Measurements from ENCODE around the gene IMMP2L. TPM values are rescaled to one million over a fixed set of nuclear protein-coding genes. Genes with fewer than 3 reads are reported as not detected.

IMMP2L gene
- total and polyA plus RNA-seq, 2 experiments from 2014 or later: 10.1 to 10.4 TPM

DNA sequence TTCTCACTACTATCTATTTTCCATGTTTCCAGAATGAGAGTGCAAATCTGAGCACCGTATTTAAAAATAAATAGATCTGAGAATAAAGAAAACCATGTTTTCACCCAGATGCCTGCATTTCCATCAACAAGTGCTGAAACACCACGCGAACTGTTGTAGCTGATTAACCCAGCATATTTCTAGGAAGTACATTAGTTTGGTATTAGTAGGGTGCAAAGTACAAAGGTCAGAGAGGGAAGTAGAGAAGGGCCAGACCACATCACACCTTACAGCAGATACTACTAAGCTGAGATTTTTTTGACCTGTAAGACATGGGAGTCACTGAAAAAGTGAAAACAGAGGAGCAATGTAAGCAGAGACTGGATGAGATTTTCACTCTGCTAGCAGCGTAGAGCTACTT lies 181.3 kb downstream of the IMMP2L start:
- TF ChIP-seq EZH2 (IDR thresholded peaks at IDR 0.05; ENCODE audit: insufficient read depth, poor library complexity, severe bottlenecking) (no peak), EZH2phosphoT487 (IDR thresholded peaks at IDR 0.05; ENCODE audit: insufficient read depth, low read depth) (no peak)
- H4K20me1 ChIP-seq (ENCODE audit: insufficient read depth): no peaks in the 10 kb centered on the region
- no peak for DNase-seq
- no peak overlapping the region for H3K9ac ChIP-seq
- no peaks in the 10 kb centered on the region for H3K27me3 ChIP-seq (replicated peaks; ENCODE audit: insufficient read depth)
- no peak overlapping the region for H2AFZ ChIP-seq
- 96 to 97% methylated on average over 4 of the region's 4 CpGs for WGBS, 2 experiments (ENCODE audit: low coverage in 1 of 2, low lambda C conversion rate in 2 of 2, missing lambda C conversion rate in 2 of 2)
- no peaks in the 10 kb centered on the region for H3K9me2 ChIP-seq (ENCODE audit: insufficient read depth)
- no peaks in the 10 kb centered on the region for H3K79me2 ChIP-seq (ENCODE audit: insufficient read depth)
- no peak overlapping the region for H3K4me2 ChIP-seq (ENCODE audit: unreplicated experiment)
- H3K4me3 ChIP-seq: no peak overlapping the region
- H3K9me3 ChIP-seq (ENCODE audit: low read depth): no peaks in the 10 kb centered on the region
- in situ Hi-C loops (cut with MboI): no loop called here
- no peak overlapping the region for H3K27ac ChIP-seq
- peaks cover 4% of the 10 kb centered on the region; the same call in 1 of the 2 replicates for H3F3A ChIP-seq (ENCODE audit: insufficient read depth)
- H3K4me1 ChIP-seq (ENCODE audit: insufficient read depth): peaks cover 8% of the 10 kb centered on the region; the same call in 1 of the 2 replicates
- H3K36me3 ChIP-seq (ENCODE audit: low read depth): no peaks in the 10 kb centered on the region

GRCh38 chr7:111374027-111374426 lies 188.3 kb downstream of the IMMP2L start:
- Histone ChIP-seq H3K9me3 (ENCODE audit: low read depth) (no peaks in the 10 kb centered on the region), H3K9ac (no peak overlapping the region), H3K4me2 (ENCODE audit: unreplicated experiment) (no peak overlapping the region), H4K20me1 (ENCODE audit: insufficient read depth) (no peaks in the 10 kb centered on the region), H3K27ac (no peak overlapping the region), H2AFZ (no peak overlapping the region), H3F3A (ENCODE audit: insufficient read depth) (no peaks in the 10 kb centered on the region), H3K27me3 (replicated peaks; ENCODE audit: insufficient read depth) (no peaks in the 10 kb centered on the region), H3K4me3 (no peak overlapping the region), H3K36me3 (ENCODE audit: low read depth) (no peaks in the 10 kb centered on the region), H3K9me2 (ENCODE audit: insufficient read depth) (no peaks in the 10 kb centered on the region), H3K79me2 (ENCODE audit: insufficient read depth) (no peaks in the 10 kb centered on the region), H3K4me1 (ENCODE audit: insufficient read depth) (no peaks in the 10 kb centered on the region)
- TF ChIP-seq EZH2 (IDR thresholded peaks at IDR 0.05; ENCODE audit: insufficient read depth, poor library complexity, severe bottlenecking) (no peak), EZH2phosphoT487 (IDR thresholded peaks at IDR 0.05; ENCODE audit: insufficient read depth, low read depth) (no peak)
- in situ Hi-C loops (cut with MboI): no loop called here
- DNase-seq: no peak

DNA sequence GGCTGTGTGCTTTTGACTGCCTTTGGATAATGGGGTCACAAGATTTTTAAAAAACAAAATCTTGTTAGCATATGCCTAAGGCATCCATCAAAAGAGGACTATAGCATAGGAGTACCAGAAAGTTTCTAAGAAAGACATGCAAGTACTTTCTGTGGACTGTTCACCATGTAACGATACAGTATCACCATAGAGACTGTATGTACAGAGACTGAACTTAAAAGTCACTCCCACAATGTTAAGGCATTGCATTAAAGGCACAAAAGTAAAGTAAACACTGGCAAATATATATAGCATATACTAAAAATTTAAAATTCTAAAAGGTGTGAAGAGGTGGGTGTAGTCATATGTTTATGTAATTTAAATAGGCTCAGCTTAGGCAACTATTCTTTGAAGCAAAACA lies 190.9 kb downstream of the IMMP2L start:
- H3K36me3 ChIP-seq (ENCODE audit: low read depth): no peaks in the 10 kb centered on the region
- H3K9me2 ChIP-seq (ENCODE audit: insufficient read depth): no peaks in the 10 kb centered on the region
- H3K27me3 ChIP-seq (replicated peaks; ENCODE audit: insufficient read depth): no peaks in the 10 kb centered on the region
- H2AFZ ChIP-seq: no peak overlapping the region
- in situ Hi-C loops (cut with MboI): no loop called here
- H3K79me2 ChIP-seq (ENCODE audit: insufficient read depth): no peaks in the 10 kb centered on the region
- no peak overlapping the region for H3K4me2 ChIP-seq (ENCODE audit: unreplicated experiment)
- no peak for DNase-seq
- no peaks in the 10 kb centered on the region for H4K20me1 ChIP-seq (ENCODE audit: insufficient read depth)
- no peaks in the 10 kb centered on the region for H3K9me3 ChIP-seq (ENCODE audit: low read depth)
- no peak overlapping the region for H3K9ac ChIP-seq
- WGBS, 2 experiments (ENCODE audit: low coverage in 1 of 2, low lambda C conversion rate in 2 of 2, missing lambda C conversion rate in 2 of 2): 92 to 97% methylated on average over 1 of the region's 1 CpG
- H3K27ac ChIP-seq: no peak overlapping the region
- no peaks in the 10 kb centered on the region for H3K4me1 ChIP-seq (ENCODE audit: insufficient read depth)
- no peaks in the 10 kb centered on the region for H3F3A ChIP-seq (ENCODE audit: insufficient read depth)
- no peak overlapping the region for H3K4me3 ChIP-seq
- no peak for TF ChIP-seq EZH2 (IDR thresholded peaks at IDR 0.05; ENCODE audit: insufficient read depth, poor library complexity, severe bottlenecking)
- TF ChIP-seq EZH2phosphoT487 (IDR thresholded peaks at IDR 0.05; ENCODE audit: insufficient read depth, low read depth): no peak

- Histone ChIP-seq H3K4me2 (ENCODE audit: unreplicated experiment) (no peak overlapping the region), H3K4me1 (ENCODE audit: insufficient read depth) (no peaks in the 10 kb centered on the region), H3K79me2 (ENCODE audit: insufficient read depth) (no peaks in the 10 kb centered on the region), H3F3A (ENCODE audit: insufficient read depth) (no peaks in the 10 kb centered on the region), H3K27ac (no peak overlapping the region), H3K4me3 (no peak overlapping the region), H4K20me1 (ENCODE audit: insufficient read depth) (no peaks in the 10 kb centered on the region), H3K9me2 (ENCODE audit: insufficient read depth) (no peaks in the 10 kb centered on the region), H3K27me3 (replicated peaks; ENCODE audit: insufficient read depth) (no peaks in the 10 kb centered on the region), H3K9me3 (ENCODE audit: low read depth) (no peaks in the 10 kb centered on the region), H3K9ac (no peak overlapping the region), H2AFZ (no peak overlapping the region), H3K36me3 (ENCODE audit: low read depth) (no peaks in the 10 kb centered on the region)
- in situ Hi-C loops (cut with MboI): no loop called here
- WGBS, 2 experiments (ENCODE audit: low coverage in 1 of 2, low lambda C conversion rate in 2 of 2, missing lambda C conversion rate in 2 of 2): 93 to 95% methylated on average over 1 of the region's 1 CpG
- no peak for TF ChIP-seq EZH2phosphoT487 (IDR thresholded peaks at IDR 0.05; ENCODE audit: insufficient read depth, low read depth)
- TF ChIP-seq EZH2 (IDR thresholded peaks at IDR 0.05; ENCODE audit: insufficient read depth, poor library complexity, severe bottlenecking): no peak
- no peak for DNase-seq
Measured at GRCh38 chr7:111370002-111370401, 192.3 kb downstream of the IMMP2L start.

Measured in GM23248 (cell line).